ENCODE results near the gene SLC25A22. TPM values are rescaled to one million over a fixed set of nuclear protein-coding genes. Genes with fewer than 3 reads are reported as not detected.

The SLC25A22 gene
- total RNA-seq, 1 experiment from 2014 or later = 31.8 TPM

- Histone ChIP-seq H3K9me3 (no peaks in the 10 kb centered on the region), H3K27me3 (replicated peaks; ENCODE audit: control insufficient read depth, insufficient read depth, low read length) (no peaks in the 10 kb centered on the region), H3K4me1 (peaks cover 22% of the 10 kb centered on the region), H3K36me3 (ENCODE audit: control insufficient read depth, insufficient read depth, low read length) (peaks cover 15% of the 10 kb centered on the region), H3K4me3 (ENCODE audit: low read depth, low read length) (no peak overlapping the region)
- H3K36me3 Mint-ChIP-seq (ENCODE audit: insufficient read depth, unreplicated experiment) = peaks cover 78% of the 10 kb centered on the region
- H3K9me3 Mint-ChIP-seq (ENCODE audit: unreplicated experiment) = no peaks in the 10 kb centered on the region
- ChIA-PET CTCF (no interaction called here), POLR2A (no interaction called here)
- BruUV-seq (replicated peaks) = no TSS peak
- H3K27me3 Mint-ChIP-seq (ENCODE audit: insufficient read depth, unreplicated experiment) = no peaks in the 10 kb centered on the region
- intact Hi-C loops (cut with micrococcal nuclease; ENCODE audit: unreplicated experiment) = no loop called here
- H3K27ac Mint-ChIP-seq (ENCODE audit: unreplicated experiment) = no peak overlapping the region
- H3K4me1 Mint-ChIP-seq (ENCODE audit: low read depth, unreplicated experiment) = no peaks in the 10 kb centered on the region
- TF ChIP-seq CTCF (IDR thresholded peaks at IDR 0.05; ENCODE audit: insufficient read depth in 1 of 2, low read depth in 1 of 2, low read length in 1 of 2, severe bottlenecking in 1 of 2, unreplicated experiment in 1 of 2) = no peak
- no peak for DNase-seq
- H3K4me3 Mint-ChIP-seq (ENCODE audit: unreplicated experiment) = no peak overlapping the region
These were observed 17.8 kb upstream of the SLC25A22 start for GRCh38 chr11:815675-816432.

- no peak for TF ChIP-seq CTCF (IDR thresholded peaks at IDR 0.05; ENCODE audit: insufficient read depth in 1 of 2, low read depth in 1 of 2, low read length in 1 of 2, severe bottlenecking in 1 of 2, unreplicated experiment in 1 of 2)
- POLR2A ChIA-PET = no interaction called here
- no peak overlapping the region for H3K4me3 ChIP-seq (ENCODE audit: low read depth, low read length)
- H3K27me3 ChIP-seq (replicated peaks; ENCODE audit: control insufficient read depth, insufficient read depth, low read length) = no peaks in the 10 kb centered on the region
- Mint-ChIP-seq H3K27me3 (ENCODE audit: insufficient read depth, unreplicated experiment) (no peaks in the 10 kb centered on the region), H3K27ac (ENCODE audit: unreplicated experiment) (no peak overlapping the region), H3K36me3 (ENCODE audit: insufficient read depth, unreplicated experiment) (peaks cover 81% of the 10 kb centered on the region), H3K4me3 (ENCODE audit: unreplicated experiment) (no peak overlapping the region), H3K9me3 (ENCODE audit: unreplicated experiment) (no peaks in the 10 kb centered on the region), H3K4me1 (ENCODE audit: low read depth, unreplicated experiment) (no peaks in the 10 kb centered on the region)
- H3K9me3 ChIP-seq = no peaks in the 10 kb centered on the region
- intact Hi-C loops (cut with micrococcal nuclease; ENCODE audit: unreplicated experiment) = no loop called here
- H3K36me3 ChIP-seq (ENCODE audit: control insufficient read depth, insufficient read depth, low read length) = peaks cover 14% of the 10 kb centered on the region
- peaks cover 10% of the 10 kb centered on the region for H3K4me1 ChIP-seq
- DNase-seq = no peak
- BruUV-seq (replicated peaks) = no TSS peak
- CTCF ChIA-PET = no interaction called here
These were observed 15.5 kb upstream of the SLC25A22 start for GRCh38 chr11:813456-814096.

- Mint-ChIP-seq H3K27me3 (ENCODE audit: insufficient read depth, unreplicated experiment) (no peaks in the 10 kb centered on the region), H3K9me3 (ENCODE audit: unreplicated experiment) (no peaks in the 10 kb centered on the region), H3K4me3 (ENCODE audit: unreplicated experiment) (no peak overlapping the region), H3K4me1 (ENCODE audit: low read depth, unreplicated experiment) (no peaks in the 10 kb centered on the region), H3K27ac (ENCODE audit: unreplicated experiment) (no peak overlapping the region), H3K36me3 (ENCODE audit: insufficient read depth, unreplicated experiment) (peaks cover 81% of the 10 kb centered on the region)
- H3K4me3 ChIP-seq (ENCODE audit: low read depth, low read length) = no peak overlapping the region
- no peaks in the 10 kb centered on the region for H3K27me3 ChIP-seq (replicated peaks; ENCODE audit: control insufficient read depth, insufficient read depth, low read length)
- peaks cover 14% of the 10 kb centered on the region for H3K36me3 ChIP-seq (ENCODE audit: control insufficient read depth, insufficient read depth, low read length)
- DNase-seq = no peak
- intact Hi-C loops (cut with micrococcal nuclease; ENCODE audit: unreplicated experiment) = no loop called here
- H3K9me3 ChIP-seq = no peaks in the 10 kb centered on the region
- BruUV-seq (replicated peaks) = no TSS peak
- ChIA-PET POLR2A (no interaction called here), CTCF (no interaction called here)
- no peak for TF ChIP-seq CTCF (IDR thresholded peaks at IDR 0.05; ENCODE audit: insufficient read depth in 1 of 2, low read depth in 1 of 2, low read length in 1 of 2, severe bottlenecking in 1 of 2, unreplicated experiment in 1 of 2)
- peaks cover 4% of the 10 kb centered on the region for H3K4me1 ChIP-seq
These were observed 15.0 kb upstream of the SLC25A22 start for GRCh38 chr11:813072-813455.
